HG03571 (cell line): ENCODE results near the gene SNRPD3.
"Not testable (repeated sequence)": the region's sequence is repeated elsewhere in the genome, so short reads cannot be mapped to it uniquely, and the experiment has no call there.

Experiments used
- ATAC-seq: cut with Tn5 transposase; IDR thresholded peaks from one replicate; pipeline ENCODE4 v1.9.1; 2021; ENCODE audit not compliant: unreplicated experiment

The SNRPD3 gene

GRCh38 chr22:24532075-24532474 lies 23.7 kb upstream of the SNRPD3 start:
- ATAC-seq, result no peak

DNA sequence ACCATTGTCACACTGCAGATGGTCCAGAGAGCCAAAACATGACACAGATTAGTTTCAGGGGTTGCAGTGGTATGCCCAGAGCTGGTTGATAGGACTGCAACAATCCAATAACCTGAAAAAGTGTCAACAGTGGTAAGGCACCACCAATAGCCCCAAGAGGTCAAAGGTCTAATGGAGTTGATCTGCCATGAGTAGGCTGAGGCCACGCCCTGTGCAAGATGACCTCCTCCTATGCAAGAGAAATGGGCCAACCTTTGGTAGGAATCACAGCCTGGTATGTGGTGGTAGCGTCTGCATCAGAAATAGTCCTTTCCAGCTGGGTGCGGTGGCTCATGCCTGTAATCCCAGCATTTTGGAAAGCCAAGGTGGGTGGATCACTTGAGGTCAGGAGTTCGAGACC lies 20.5 kb upstream of the SNRPD3 start:
- ATAC-seq, result no peak

- ATAC-seq, result no peak
Observed at GRCh38 chr22:24536089-24536488, 19.7 kb upstream of the SNRPD3 start.

- ATAC-seq, result no peak
Observed at GRCh38 chr22:24540470-24540869, 15.3 kb upstream of the SNRPD3 start.

GRCh38 chr22:24541681-24542515 lies 13.9 kb upstream of the SNRPD3 start:
- ATAC-seq, result no peak

- no peak for ATAC-seq
Observed at GRCh38 chr22:24542641-24543040, 13.2 kb upstream of the SNRPD3 start.

GRCh38 chr22:24543185-24543601 lies 12.6 kb upstream of the SNRPD3 start:
- ATAC-seq, result no peak

GRCh38 chr22:24543679-24544243 lies 12.0 kb upstream of the SNRPD3 start:
- no peak for ATAC-seq

DNA sequence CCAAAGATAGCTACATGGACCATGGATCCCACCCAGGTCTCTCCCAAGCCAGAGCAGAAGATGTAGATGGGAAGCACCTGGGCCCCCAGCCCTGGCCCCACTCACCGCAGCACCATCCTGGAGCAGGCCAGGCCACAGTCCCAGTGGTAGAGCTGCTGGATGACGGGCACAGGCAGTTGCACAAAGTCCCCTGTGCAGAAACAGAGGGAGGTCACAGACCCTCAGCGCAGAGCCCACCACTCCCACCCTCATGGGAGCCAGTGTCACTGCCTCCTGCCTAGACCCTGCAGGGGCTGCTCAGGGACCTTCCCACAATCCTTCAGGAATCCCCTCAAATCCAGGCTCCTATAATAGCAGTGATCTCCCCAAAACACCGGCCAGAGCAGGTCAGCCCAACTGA lies 7.0 kb upstream of the SNRPD3 start:
- no peak for ATAC-seq

DNA sequence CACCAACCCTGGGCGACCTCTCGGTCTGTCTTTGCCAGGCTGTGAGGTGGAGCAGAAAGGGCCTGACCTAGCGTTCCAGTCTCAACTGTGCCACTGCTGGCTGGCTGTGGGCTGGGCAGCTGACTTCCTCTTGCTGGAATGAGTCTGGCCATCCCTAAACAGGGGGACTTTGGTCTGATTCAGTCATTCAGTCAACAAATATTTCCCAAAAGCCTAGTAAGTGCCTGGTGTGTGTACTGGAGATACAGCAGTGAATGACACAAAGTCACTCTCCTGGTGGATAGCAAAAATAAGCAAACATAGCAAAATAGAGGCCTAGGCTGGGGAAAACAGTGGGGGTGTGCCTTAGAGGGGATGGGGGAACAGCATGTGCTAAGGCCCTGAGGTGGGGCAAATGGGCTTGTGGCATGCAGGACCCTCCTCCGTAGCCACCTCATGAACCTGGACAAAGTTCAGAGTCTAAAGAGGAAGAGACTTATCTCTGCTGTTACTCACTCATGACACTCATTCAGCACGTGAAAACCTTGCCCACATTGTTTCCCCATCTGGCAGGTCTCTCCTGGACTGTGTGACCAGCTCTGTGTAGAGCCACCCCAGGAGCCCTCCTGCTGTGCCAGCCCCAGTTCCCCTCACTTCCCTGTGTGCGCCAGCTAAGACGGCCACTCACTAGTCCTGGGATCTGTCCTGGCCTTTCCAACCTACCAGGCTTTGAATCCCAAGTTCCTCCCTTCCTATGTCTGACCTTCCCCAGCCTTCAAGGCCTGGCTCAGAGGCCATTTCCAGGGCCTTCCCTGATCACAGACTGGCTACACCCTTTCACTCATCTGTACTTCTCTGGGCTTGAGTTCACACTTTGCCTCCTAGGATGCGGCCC lies 5.5 kb upstream of the SNRPD3 start:
- ATAC-seq, result no peak

GRCh38 chr22:24550902-24551435 lies 4.8 kb upstream of the SNRPD3 start:
- ATAC-seq, result no peak

GRCh38 chr22:24552503-24553286 lies 3.1 kb upstream of the SNRPD3 start:
- not testable (repeated sequence) for ATAC-seq

GRCh38 chr22:24553597-24554312 lies 2.0 kb upstream of the SNRPD3 start:
- ATAC-seq, result no peak

- ATAC-seq, result peak; percentile 2
Observed at GRCh38 chr22:24554313-24555164, 1.3 kb upstream of the SNRPD3 start, which contains the start of gene GUCD1. Gene GUCD1 (minus strand): TSS chr22:24555138. CDS start chr22:24554991, 147 bp downstream.

DNA sequence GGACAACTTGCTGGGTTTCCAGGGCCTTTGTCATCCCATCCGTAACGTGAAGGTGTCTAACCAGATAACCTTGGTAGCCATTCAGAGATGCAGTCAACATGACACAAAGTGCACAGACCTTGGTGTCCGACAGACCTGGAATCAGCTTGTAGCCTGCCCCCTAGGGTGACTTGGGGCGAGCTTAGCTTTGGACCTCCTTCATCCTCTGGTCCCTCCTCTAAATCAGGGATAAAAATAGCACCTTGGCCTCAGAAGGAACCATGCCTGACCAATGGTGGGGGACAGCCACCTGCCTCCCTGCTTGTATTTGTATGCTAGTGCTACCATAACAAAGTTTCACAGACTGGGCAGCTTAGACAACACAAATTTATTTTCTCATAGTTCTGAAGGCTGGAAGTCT lies 3.7 kb downstream of the SNRPD3 start:
- ATAC-seq, result no peak

DNA sequence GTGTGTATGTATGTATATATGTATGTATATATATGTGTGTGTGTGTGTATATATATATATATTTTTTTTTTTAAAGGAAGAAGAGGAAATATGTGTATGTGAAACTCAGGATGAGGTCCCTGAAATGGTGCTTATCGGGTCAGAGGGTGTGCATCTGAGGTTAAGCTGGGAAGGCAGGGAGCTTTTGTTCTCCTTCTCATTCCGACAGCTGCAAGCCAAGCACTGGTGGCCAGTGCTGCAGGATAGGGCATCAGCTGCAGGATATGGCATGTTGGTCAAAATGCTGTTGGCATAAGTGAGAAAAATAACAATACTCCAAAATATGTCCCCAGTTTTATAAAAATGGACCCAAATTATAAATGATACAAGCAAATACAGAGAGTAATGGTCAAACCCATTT lies 7.4 kb downstream of the SNRPD3 start:
- no peak for ATAC-seq

GRCh38 chr22:24564376-24565058 lies 8.7 kb downstream of the SNRPD3 start:
- no peak for ATAC-seq

DNA sequence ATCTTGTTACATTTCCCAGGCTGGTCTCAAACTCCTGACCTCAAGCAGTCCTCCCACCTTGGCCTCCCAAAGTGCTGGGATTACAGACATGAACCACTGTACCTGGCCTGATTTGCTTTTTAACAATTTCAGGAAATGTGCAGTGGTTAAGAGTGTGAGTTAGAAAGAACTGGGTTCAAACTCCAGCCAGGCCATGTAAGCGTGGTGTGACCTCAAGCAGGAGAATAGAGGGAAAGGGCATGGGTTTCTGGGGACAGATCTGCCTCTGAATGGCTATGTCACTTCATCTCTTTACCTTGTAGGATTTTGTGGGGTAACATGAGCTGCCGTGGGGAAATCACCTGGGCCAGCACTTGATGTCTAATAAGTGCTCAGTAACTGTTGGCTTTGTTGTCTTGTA lies 9.3 kb downstream of the SNRPD3 start:
- ATAC-seq, result no peak
